Chondrocyte (in vitro differentiated cells): ENCODE data around the gene ALKBH3. TPM values are rescaled to one million over a fixed set of nuclear protein-coding genes. Genes with fewer than 3 reads are reported as not detected.

Source experiments
- DNase-seq: peaks from one replicate; pipeline ENCODE4 v3.0.0; 2021; ENCODE audit warnings: mixed read lengths, low spot score
- H3K27ac Mint-ChIP-seq: one replicate; pipeline ENCODE4 v1.8.0; 2021; ENCODE audit warnings: mild to moderate bottlenecking, moderate library complexity, mixed read lengths; ENCODE audit not compliant: unreplicated experiment
- H3K27me3 Mint-ChIP-seq: 2 replicates; pipeline ENCODE4 v1.8.0; 2021; ENCODE audit warnings: low read depth, mixed read lengths
- H3K36me3 Mint-ChIP-seq: 2 replicates; pipeline ENCODE4 v1.8.0; 2021; ENCODE audit warnings: low read depth, mixed read lengths
- H3K4me1 Mint-ChIP-seq: 2 replicates; pipeline ENCODE4 v1.8.0; 2021; ENCODE audit warnings: low read depth, mild to moderate bottlenecking, mixed read lengths
- H3K4me3 Mint-ChIP-seq: one replicate; pipeline ENCODE4 v1.8.0; 2021; ENCODE audit warnings: mild to moderate bottlenecking, moderate library complexity, mixed read lengths; ENCODE audit not compliant: unreplicated experiment
- H3K9me3 Mint-ChIP-seq: 2 replicates; pipeline ENCODE4 v1.8.0; 2021; ENCODE audit warnings: low read depth, mixed read lengths
- CTCF ChIP-seq: fragments of 200-600 bp; sonication (generic); IDR thresholded peaks from 2 replicates; pipeline ENCODE4 v1.5.0; 2021; ENCODE audit warnings: antibody characterized with exemption, mild to moderate bottlenecking, moderate library complexity
- total RNA-seq: library from RNA; stranded (reverse); gene quantifications from 3 replicates; pipeline ENCODE4 v1.2.1, GENCODE V29; 2021

The ALKBH3 gene
- total RNA-seq, 1 donor from 2014 or later: 26.5 TPM

- peaks cover 2% of the 10 kb centered on the region for H3K36me3 Mint-ChIP-seq
- H3K27ac Mint-ChIP-seq: no peak overlapping the region
- H3K27me3 Mint-ChIP-seq: no peaks in the 10 kb centered on the region
- DNase-seq: no peak
- no peak for TF ChIP-seq CTCF
- H3K9me3 Mint-ChIP-seq: no peaks in the 10 kb centered on the region
- no peak overlapping the region for H3K4me3 Mint-ChIP-seq
- no peaks in the 10 kb centered on the region for H3K4me1 Mint-ChIP-seq
These were observed 26.9 kb upstream of the ALKBH3 start for GRCh38 chr11:43853781-43854180.

- no peak for TF ChIP-seq CTCF
These were observed 23.6 kb upstream of the ALKBH3 start for GRCh38 chr11:43856993-43857392.

DNA sequence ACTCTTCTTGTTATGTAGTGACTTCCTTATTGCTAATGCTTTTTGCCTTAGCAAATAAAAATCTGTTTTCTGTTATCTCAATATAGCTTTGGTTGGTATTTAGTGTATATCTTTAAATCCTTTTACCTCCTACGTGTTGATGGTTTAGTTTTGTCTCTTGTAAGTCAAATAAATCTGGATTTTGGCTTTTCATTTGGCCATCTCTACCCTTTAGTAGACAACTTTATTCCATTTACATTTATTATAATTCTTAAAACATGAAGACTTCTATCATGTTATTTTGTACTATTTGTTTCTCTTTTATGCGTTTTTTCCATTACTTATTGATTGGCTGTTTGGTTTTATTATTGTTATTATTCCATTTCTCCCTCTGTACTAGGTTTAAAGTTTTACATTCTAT is 19.5 kb upstream of the ALKBH3 start:
- peaks cover 8% of the 10 kb centered on the region for H3K36me3 Mint-ChIP-seq
- H3K4me1 Mint-ChIP-seq: no peaks in the 10 kb centered on the region
- peaks cover 9% of the 10 kb centered on the region for H3K9me3 Mint-ChIP-seq
- H3K27me3 Mint-ChIP-seq: no peaks in the 10 kb centered on the region
- no peak overlapping the region for H3K27ac Mint-ChIP-seq
- H3K4me3 Mint-ChIP-seq: no peak overlapping the region
- TF ChIP-seq CTCF: no peak
- no peak for DNase-seq

More at GRCh38 chr11:43856993-43857392, 23.6 kb upstream of the ALKBH3 start:
- Mint-ChIP-seq H3K36me3 (peaks cover 9% of the 10 kb centered on the region), H3K4me3 (no peak overlapping the region), H3K4me1 (no peaks in the 10 kb centered on the region), H3K9me3 (peaks cover 9% of the 10 kb centered on the region), H3K27ac (no peak overlapping the region), H3K27me3 (no peaks in the 10 kb centered on the region)
- no peak for DNase-seq

- peaks cover 8% of the 10 kb centered on the region for H3K27me3 Mint-ChIP-seq
- H3K27ac Mint-ChIP-seq: no peak overlapping the region
- H3K4me3 Mint-ChIP-seq: no peak overlapping the region
- no peaks in the 10 kb centered on the region for H3K36me3 Mint-ChIP-seq
- DNase-seq: no peak
- no peaks in the 10 kb centered on the region for H3K4me1 Mint-ChIP-seq
- peaks cover 6% of the 10 kb centered on the region for H3K9me3 Mint-ChIP-seq
- no peak for TF ChIP-seq CTCF
These were observed 14.1 kb upstream of the ALKBH3 start for GRCh38 chr11:43866520-43866919.

- Mint-ChIP-seq H3K27ac (no peak overlapping the region), H3K36me3 (no peaks in the 10 kb centered on the region), H3K4me1 (no peaks in the 10 kb centered on the region), H3K27me3 (peaks cover 11% of the 10 kb centered on the region), H3K4me3 (no peak overlapping the region), H3K9me3 (peaks cover 6% of the 10 kb centered on the region)
- TF ChIP-seq CTCF: no peak
- DNase-seq: no peak
These were observed 13.7 kb upstream of the ALKBH3 start for GRCh38 chr11:43866969-43867368.
